HG03108 (cell line): Measurements from ENCODE around the gene GCHFR.

Experiments used
- ATAC-seq: cut with Tn5 transposase; IDR thresholded peaks from one replicate; pipeline ENCODE4 v1.9.1; 2021; ENCODE audit warnings: moderate library complexity; ENCODE audit not compliant: unreplicated experiment

Gene GCHFR

GRCh38 chr15:40808861-40809450 is 45.1 kb downstream of the GCHFR start:
- no peak for ATAC-seq

GRCh38 chr15:40812721-40813425 is 49.0 kb downstream of the GCHFR start:
- no peak for ATAC-seq

- ATAC-seq = no peak
These were observed 51.3 kb downstream of the GCHFR start for GRCh38 chr15:40815042-40815698.
